HEK293 (cell line): Measurements from ENCODE around the gene MDN1.

Experiments
- CTCF ChIA-PET: fragments of 350-600 bp; formaldehyde crosslinking; extraction: SDS; loops from one replicate; lab custom pipeline; 2021; ENCODE audit warnings: antibody characterized with exemption; lab: Yijun Ruan, JAX
- POLR2A ChIA-PET: fragments of 300-600 bp; formaldehyde crosslinking; extraction: SDS; loops from one replicate; lab custom pipeline; 2020; ENCODE audit warnings: antibody characterized with exemption, inconsistent platforms; lab: Yijun Ruan, JAX
- H3K27ac ChIP-seq: fragments of 200-500 bp; sonication (Bioruptor generic); 2 replicates; pipeline ENCODE4 v1.5.1; 2014; ENCODE audit warnings: low read depth, low read length, control low read depth, inconsistent platforms; ENCODE audit errors: extremely low read depth
- H3K36me3 ChIP-seq, 2 experiments: fragments of 200-500 bp in 1 of 2; sonication (Bioruptor generic) in 1 of 2; 1 replicate in 1 of 2; 2 replicates in 1 of 2; pipeline ENCODE4 v1.5.1; 2014 to 2017; ENCODE audit warnings: inconsistent platforms in 2 of 2, low read length in 2 of 2; ENCODE audit not compliant: control insufficient read depth in 2 of 2, insufficient read depth in 1 of 2
- H3K4me1 ChIP-seq: fragments of 200-500 bp; sonication (Bioruptor generic); 2 replicates; pipeline ENCODE4 v1.5.1; 2014; ENCODE audit warnings: mild to moderate bottlenecking, low read length, inconsistent platforms; ENCODE audit not compliant: control insufficient read depth, insufficient read depth
- H3K4me3 ChIP-seq: 2 replicates; pipeline ENCODE4 v1.5.1; 2011; ENCODE audit warnings: low read depth, mild to moderate bottlenecking, control low read depth, low read length, moderate library complexity
- H3K9me3 ChIP-seq: fragments of 200-500 bp; sonication (Bioruptor generic); 2 replicates; pipeline ENCODE4 v1.5.1; 2014; ENCODE audit warnings: low read depth, low read length, inconsistent platforms; ENCODE audit not compliant: control insufficient read depth, insufficient read depth
- BCL11A ChIP-seq: fragments of 450-650 bp; formaldehyde crosslinking; IDR thresholded peaks from 2 replicates; pipeline ENCODE4 v1.5.1; 2016; ENCODE audit warnings: low read depth, missing biosample characterization, missing genetic modification characterization
- GLI2 ChIP-seq: fragments of 450-650 bp; formaldehyde crosslinking; IDR thresholded peaks from 2 replicates; pipeline ENCODE4; 2017; ENCODE audit warnings: missing biosample characterization, missing genetic modification characterization, low read depth, borderline replicate concordance
- GLI4 ChIP-seq: fragments of 450-650 bp; formaldehyde crosslinking; IDR thresholded peaks from 2 replicates; pipeline ENCODE4 v1.5.1; 2016; ENCODE audit warnings: missing biosample characterization, missing genetic modification characterization
- KLF16 ChIP-seq: fragments of 450-650 bp; formaldehyde crosslinking; IDR thresholded peaks from 2 replicates; pipeline ENCODE4 v1.5.1; 2017; ENCODE audit warnings: missing biosample characterization, missing genetic modification characterization
- MYNN ChIP-seq: fragments of 450-650 bp; formaldehyde crosslinking; IDR thresholded peaks from 2 replicates; pipeline ENCODE4 v1.5.1; 2016; ENCODE audit warnings: missing biosample characterization, missing genetic modification characterization, borderline replicate concordance
- SETDB1 ChIP-seq: IDR thresholded peaks from one replicate; pipeline ENCODE4 v1.6.1; 2017; ENCODE audit warnings: mild to moderate bottlenecking, low read length, moderate library complexity, mixed read lengths; ENCODE audit not compliant: insufficient read length
- SP3 ChIP-seq: fragments of 450-650 bp; formaldehyde crosslinking; IDR thresholded peaks from 2 replicates; pipeline ENCODE4 v1.5.1; 2016; ENCODE audit warnings: missing biosample characterization, missing genetic modification characterization
- ZBTB20 ChIP-seq: fragments of 450-650 bp; formaldehyde crosslinking; IDR thresholded peaks from 2 replicates; pipeline ENCODE4 v1.5.1; 2016; ENCODE audit warnings: missing biosample characterization, missing genetic modification characterization
- ZEB2 ChIP-seq: fragments of 450-650 bp; formaldehyde crosslinking; IDR thresholded peaks from 2 replicates; pipeline ENCODE4 v1.5.1; 2016; ENCODE audit warnings: missing biosample characterization, missing genetic modification characterization
- ZNF133 ChIP-seq: fragments of 450-650 bp; formaldehyde crosslinking; IDR thresholded peaks from 2 replicates; pipeline ENCODE4 v1.5.1; 2016; ENCODE audit warnings: missing biosample characterization, missing genetic modification characterization
- ZNF169 ChIP-seq: fragments of 450-650 bp; formaldehyde crosslinking; IDR thresholded peaks from 2 replicates; pipeline ENCODE4 v1.5.1; 2016; ENCODE audit warnings: missing biosample characterization, missing genetic modification characterization
- ZNF341 ChIP-seq: fragments of 450-650 bp; formaldehyde crosslinking; IDR thresholded peaks from 2 replicates; pipeline ENCODE4; 2016; ENCODE audit warnings: low read depth, missing biosample characterization, missing genetic modification characterization
- ZNF639 ChIP-seq: fragments of 450-650 bp; formaldehyde crosslinking; IDR thresholded peaks from 2 replicates; pipeline ENCODE4 v1.5.1; 2016; ENCODE audit warnings: missing biosample characterization, missing genetic modification characterization
- ZNF645 ChIP-seq: fragments of 450-650 bp; formaldehyde crosslinking; IDR thresholded peaks from 2 replicates; pipeline ENCODE4; 2016; ENCODE audit warnings: missing biosample characterization, missing genetic modification characterization
- ZNF776 ChIP-seq: fragments of 450-650 bp; formaldehyde crosslinking; IDR thresholded peaks from 2 replicates; pipeline ENCODE4 v1.5.0; 2017; ENCODE audit warnings: missing biosample characterization, missing genetic modification characterization, borderline replicate concordance
- ZNF830 ChIP-seq: fragments of 450-650 bp; IDR thresholded peaks from 2 replicates; pipeline ENCODE4 v1.5.0; 2018; ENCODE audit warnings: missing biosample characterization, missing genetic modification characterization, low read depth, mild to moderate bottlenecking, moderate library complexity
- TF ChIP-seq, protein P1 (sequence below): fragments of 450-650 bp; formaldehyde crosslinking; IDR thresholded peaks from 2 replicates; pipeline ENCODE4 v1.5.1; 2016; ENCODE audit warnings: missing biosample characterization, missing genetic modification characterization
- TF ChIP-seq, protein P2 (sequence below): fragments of 450-650 bp; IDR thresholded peaks from 2 replicates; pipeline ENCODE4 v1.5.1; 2018; ENCODE audit warnings: missing biosample characterization, mild to moderate bottlenecking, missing genetic modification characterization
- TF ChIP-seq, protein P3 (sequence below): fragments of 450-650 bp; formaldehyde crosslinking; IDR thresholded peaks from 2 replicates; pipeline ENCODE4 v1.5.1; 2016; ENCODE audit warnings: missing biosample characterization, missing genetic modification characterization
- TF ChIP-seq, protein P4 (sequence below): IDR thresholded peaks from 2 replicates; pipeline ENCODE4 v1.6.1; 2011; ENCODE audit warnings: mild to moderate bottlenecking, low read depth, low read length, borderline replicate concordance

MDN1 gene

GRCh38 chr6:89819336-89820130 is at the start of gene MDN1 (continued):
- TF ChIP-seq GLI4 (tag by site-specific recombination) (no peak), ZNF133 (tag by site-specific recombination) (no peak), ZNF645 (tag by site-specific recombination) (no peak), BCL11A (tag by site-specific recombination) (no peak)

DNA sequence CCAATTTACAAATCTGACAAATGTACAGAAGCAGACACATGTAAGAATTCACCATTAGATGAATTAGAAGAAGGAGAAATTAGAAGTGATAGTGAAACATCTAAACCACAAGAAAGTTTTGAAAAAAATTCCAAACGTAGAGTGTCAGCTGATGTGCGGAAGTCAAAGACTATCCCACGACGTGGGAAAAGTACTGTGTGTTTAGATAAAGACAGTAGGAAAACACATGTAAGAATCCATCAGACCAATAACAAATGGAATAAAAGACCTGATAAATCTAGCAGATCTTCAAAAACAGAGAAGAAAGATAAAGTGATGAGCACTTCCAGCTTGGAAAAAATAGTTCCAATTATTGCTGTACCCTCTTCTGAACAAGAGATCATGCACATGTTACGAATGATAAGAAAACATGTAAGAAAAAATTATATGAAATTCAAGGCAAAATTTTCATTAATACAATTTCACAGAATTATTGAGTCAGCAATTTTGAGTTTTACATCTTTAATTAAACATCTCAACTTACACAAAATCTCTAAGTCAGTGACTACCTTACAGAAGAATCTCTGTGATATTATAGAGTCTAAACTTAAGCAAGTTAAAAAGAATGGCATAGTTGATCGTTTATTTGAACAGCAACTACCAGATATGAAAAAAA is 46.6 kb upstream of the MDN1 start:
- H3K36me3 ChIP-seq, result peaks cover 60 to 96% of the 10 kb centered on the region in 2 experiments
- no peak overlapping the region for H3K27ac ChIP-seq
- no peak overlapping the region for H3K4me3 ChIP-seq
- ChIA-PET POLR2A (no interaction called here), CTCF (interaction anchor here (0.7 kb wide), 1 partner anchor 15 kb away, joined by 3 read pairs; no protein-coding TSS in a partner anchor)
- H3K9me3 ChIP-seq, result no peaks in the 10 kb centered on the region
- TF ChIP-seq SP3 (tag by site-specific recombination) (no peak), SETDB1 (peak; percentile 88)
- H3K4me1 ChIP-seq, result no peaks in the 10 kb centered on the region

DNA sequence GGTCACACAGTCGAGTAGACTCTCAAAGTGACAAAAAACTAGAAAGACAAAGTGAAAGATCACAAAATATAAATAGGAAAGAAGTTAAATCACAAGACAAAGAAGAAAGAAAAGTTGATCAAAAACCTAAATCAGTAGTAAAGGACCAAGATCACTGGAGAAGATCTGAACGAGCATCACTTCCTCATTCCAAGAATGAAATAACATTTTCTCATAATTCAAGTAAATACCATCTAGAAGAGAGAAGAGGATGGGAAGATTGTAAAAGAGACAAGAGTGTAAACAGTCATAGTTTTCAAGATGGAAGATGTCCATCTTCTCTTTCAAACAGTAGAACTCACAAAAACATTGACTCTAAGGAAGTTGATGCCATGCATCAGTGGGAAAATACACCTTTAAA is 43.1 kb upstream of the MDN1 start:
- no peaks in the 10 kb centered on the region for H3K9me3 ChIP-seq
- no peak overlapping the region for H3K4me3 ChIP-seq
- no peaks in the 10 kb centered on the region for H3K4me1 ChIP-seq
- ChIA-PET POLR2A (no interaction called here), CTCF (interaction anchor here (1.3 kb wide), 1 partner anchor 10 kb away, joined by 4 read pairs; no protein-coding TSS in a partner anchor)
- peaks cover 69 to 95% of the 10 kb centered on the region in 2 experiments for H3K36me3 ChIP-seq
- H3K27ac ChIP-seq, result no peak overlapping the region
- TF ChIP-seq GLI2 (tag by site-specific recombination) (no peak), KLF16 (no peak), MYNN (no peak), ZNF639 (no peak), ZNF830 (no peak), ZNF341 (tag by site-specific recombination) (no peak), ZNF776 (tag by site-specific recombination) (no peak), ZBTB20 (tag by site-specific recombination) (no peak), ZEB2 (tag by site-specific recombination) (no peak), ZNF169 (no peak)
- TF ChIP-seq, protein P1, sequence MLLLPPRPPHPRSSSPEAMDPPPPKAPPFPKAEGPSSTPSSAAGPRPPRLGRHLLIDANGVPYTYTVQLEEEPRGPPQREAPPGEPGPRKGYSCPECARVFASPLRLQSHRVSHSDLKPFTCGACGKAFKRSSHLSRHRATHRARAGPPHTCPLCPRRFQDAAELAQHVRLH, result no peak
- TF ChIP-seq, protein P2, sequence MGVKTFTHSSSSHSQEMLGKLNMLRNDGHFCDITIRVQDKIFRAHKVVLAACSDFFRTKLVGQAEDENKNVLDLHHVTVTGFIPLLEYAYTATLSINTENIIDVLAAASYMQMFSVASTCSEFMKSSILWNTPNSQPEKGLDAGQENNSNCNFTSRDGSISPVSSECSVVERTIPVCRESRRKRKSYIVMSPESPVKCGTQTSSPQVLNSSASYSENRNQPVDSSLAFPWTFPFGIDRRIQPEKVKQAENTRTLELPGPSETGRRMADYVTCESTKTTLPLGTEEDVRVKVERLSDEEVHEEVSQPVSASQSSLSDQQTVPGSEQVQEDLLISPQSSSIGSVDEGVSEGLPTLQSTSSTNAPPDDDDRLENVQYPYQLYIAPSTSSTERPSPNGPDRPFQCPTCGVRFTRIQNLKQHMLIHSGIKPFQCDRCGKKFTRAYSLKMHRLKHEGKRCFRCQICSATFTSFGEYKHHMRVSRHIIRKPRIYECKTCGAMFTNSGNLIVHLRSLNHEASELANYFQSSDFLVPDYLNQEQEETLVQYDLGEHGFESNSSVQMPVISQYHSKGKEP, result no peak
- TF ChIP-seq, protein P3, sequence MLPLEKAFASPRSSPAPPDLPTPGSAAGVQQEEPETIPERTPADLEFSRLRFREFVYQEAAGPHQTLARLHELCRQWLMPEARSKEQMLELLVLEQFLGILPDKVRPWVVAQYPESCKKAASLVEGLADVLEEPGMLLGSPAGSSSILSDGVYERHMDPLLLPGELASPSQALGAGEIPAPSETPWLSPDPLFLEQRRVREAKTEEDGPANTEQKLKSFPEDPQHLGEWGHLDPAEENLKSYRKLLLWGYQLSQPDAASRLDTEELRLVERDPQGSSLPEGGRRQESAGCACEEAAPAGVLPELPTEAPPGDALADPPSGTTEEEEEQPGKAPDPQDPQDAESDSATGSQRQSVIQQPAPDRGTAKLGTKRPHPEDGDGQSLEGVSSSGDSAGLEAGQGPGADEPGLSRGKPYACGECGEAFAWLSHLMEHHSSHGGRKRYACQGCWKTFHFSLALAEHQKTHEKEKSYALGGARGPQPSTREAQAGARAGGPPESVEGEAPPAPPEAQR (tag by site-specific recombination), result no peak
- TF ChIP-seq, protein P4, sequence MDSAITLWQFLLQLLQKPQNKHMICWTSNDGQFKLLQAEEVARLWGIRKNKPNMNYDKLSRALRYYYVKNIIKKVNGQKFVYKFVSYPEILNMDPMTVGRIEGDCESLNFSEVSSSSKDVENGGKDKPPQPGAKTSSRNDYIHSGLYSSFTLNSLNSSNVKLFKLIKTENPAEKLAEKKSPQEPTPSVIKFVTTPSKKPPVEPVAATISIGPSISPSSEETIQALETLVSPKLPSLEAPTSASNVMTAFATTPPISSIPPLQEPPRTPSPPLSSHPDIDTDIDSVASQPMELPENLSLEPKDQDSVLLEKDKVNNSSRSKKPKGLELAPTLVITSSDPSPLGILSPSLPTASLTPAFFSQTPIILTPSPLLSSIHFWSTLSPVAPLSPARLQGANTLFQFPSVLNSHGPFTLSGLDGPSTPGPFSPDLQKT, result no peak
